Endodermal cell (in vitro differentiated cells): ENCODE results near the gene MED23. TPM values are rescaled to one million over a fixed set of nuclear protein-coding genes. Genes with fewer than 3 reads are reported as not detected.

Source experiments
- DNase-seq: peaks from one replicate; pipeline ENCODE4 v3.0.0-alpha.2; 2017
- H3K27ac ChIP-seq: 2 replicates; pipeline ENCODE4 v1.5.1; 2013; ENCODE audit warnings: mild to moderate bottlenecking, low read depth, low read length, moderate library complexity
- H3K27me3 ChIP-seq: 2 replicates; pipeline ENCODE4 v1.6.1; 2013; ENCODE audit warnings: mild to moderate bottlenecking, low read length, moderate library complexity; ENCODE audit not compliant: insufficient read depth, control insufficient read depth, poor library complexity, severe bottlenecking
- H3K36me3 ChIP-seq: 2 replicates; pipeline ENCODE4 v1.7.0; 2013; ENCODE audit warnings: mild to moderate bottlenecking, low read length, moderate library complexity; ENCODE audit not compliant: control insufficient read depth, insufficient read depth
- H3K4me1 ChIP-seq: one replicate; pipeline ENCODE4 v1.7.0; 2013; ENCODE audit warnings: low read length; ENCODE audit not compliant: control insufficient read depth, insufficient read depth
- H3K4me3 ChIP-seq: 2 replicates; pipeline ENCODE4 v1.5.1; 2013; ENCODE audit warnings: mild to moderate bottlenecking, low read length, moderate library complexity
- H3K9ac ChIP-seq: 2 replicates; pipeline ENCODE4 v1.6.1; 2013; ENCODE audit warnings: mild to moderate bottlenecking, low read length, moderate library complexity; ENCODE audit not compliant: poor library complexity, severe bottlenecking; ENCODE audit errors: extremely low read depth
- H3K9me3 ChIP-seq: 2 replicates; pipeline ENCODE4 v1.6.1; 2013; ENCODE audit warnings: mild to moderate bottlenecking, low read length, moderate library complexity; ENCODE audit not compliant: control insufficient read depth
- H3K27ac Mint-ChIP-seq: 2 replicates; pipeline ENCODE4 v1.8.0; 2020; ENCODE audit warnings: mixed read lengths
- H3K27me3 Mint-ChIP-seq: 2 replicates; pipeline ENCODE4 v1.8.0; 2021; ENCODE audit warnings: mild to moderate bottlenecking, mixed read lengths; ENCODE audit not compliant: insufficient read depth
- H3K36me3 Mint-ChIP-seq: 2 replicates; pipeline ENCODE4 v1.8.0; 2020; ENCODE audit warnings: low read depth, mixed read lengths
- H3K4me1 Mint-ChIP-seq: 2 replicates; pipeline ENCODE4 v1.8.0; 2020; ENCODE audit warnings: mixed read lengths
- H3K4me3 Mint-ChIP-seq: 2 replicates; pipeline ENCODE4 v1.8.0; 2020; ENCODE audit warnings: mild to moderate bottlenecking, moderate library complexity, mixed read lengths
- H3K9me3 Mint-ChIP-seq: 2 replicates; pipeline ENCODE4 v1.8.0; 2020; ENCODE audit warnings: mild to moderate bottlenecking, mixed read lengths
- CTCF ChIP-seq: fragments of 200-600 bp; sonication (generic); conservative IDR thresholded peaks from 2 replicates; pipeline ENCODE4 v1.5.0; 2021; ENCODE audit warnings: antibody characterized with exemption, mild to moderate bottlenecking
- WGBS, 2 experiments: methylation state at CpG; one replicate each; pipeline versions ENCODE4 v1.1.5 to v1.1.7; 2013; ENCODE audit warnings: missing lambda C conversion rate in 2 of 2, mixed read lengths in 1 of 2; ENCODE audit not compliant: insufficient coverage in 1 of 2, insufficient read length in 1 of 2; 5-methylcytosine and 5-hydroxymethylcytosine counted together
- total RNA-seq, 2 donors: library from RNA; stranded (reverse); fragmentation: NEBNext Ultra II Directional in 1 of 2; extraction: Animal tissue kit (Norgen Biotek cat#: 25700) in 1 of 2; gene quantifications; 2 replicates in 1 of 2; 3 replicates in 1 of 2; pipeline ENCODE4 v1.2.1, GENCODE V29; 2021

MED23 gene
- total RNA-seq, 2 donors from 2014 or later, result 23.3 to 26.2 TPM

GRCh38 chr6:131638013-131638412 lies 10.0 kb upstream of the MED23 start:
- H3K36me3 ChIP-seq, result no peaks in the 10 kb centered on the region
- H3K9ac ChIP-seq, result no peak overlapping the region
- 82 to 86% methylated on average over 1 to 2 of the region's 2 CpGs for WGBS, 2 experiments
- no peaks in the 10 kb centered on the region for H3K9me3 Mint-ChIP-seq
- no peak overlapping the region for H3K4me3 Mint-ChIP-seq
- H3K9me3 ChIP-seq, result no peaks in the 10 kb centered on the region
- no peaks in the 10 kb centered on the region for H3K27me3 ChIP-seq
- no peak overlapping the region for H3K27ac Mint-ChIP-seq
- no peaks in the 10 kb centered on the region for H3K4me1 Mint-ChIP-seq
- no peak for TF ChIP-seq CTCF
- no peak overlapping the region for H3K4me3 ChIP-seq
- H3K27me3 Mint-ChIP-seq, result no peaks in the 10 kb centered on the region
- no peaks in the 10 kb centered on the region for H3K4me1 ChIP-seq
- no peaks in the 10 kb centered on the region for H3K36me3 Mint-ChIP-seq
- H3K27ac ChIP-seq, result no peak overlapping the region
- DNase-seq, result no peak

GRCh38 chr6:131636880-131637792 lies 9.1 kb upstream of the MED23 start, which contains the start of gene ENPP3:
Gene ENPP3, plus strand, starts transcription at chr6:131637302. Its CDS starts 83 bp downstream, at chr6:131637385.
- H3K27me3 Mint-ChIP-seq, result no peaks in the 10 kb centered on the region
- Histone ChIP-seq H3K36me3 (no peaks in the 10 kb centered on the region), H3K9ac (no peak within 1 kb of the TSS), H3K27ac (no peak within 1 kb of the TSS), H3K4me3 (no peak within 1 kb of the TSS), H3K4me1 (no peaks in the 10 kb centered on the region), H3K27me3 (no peaks in the 10 kb centered on the region), H3K9me3 (no peaks in the 10 kb centered on the region)
- H3K36me3 Mint-ChIP-seq, result no peaks in the 10 kb centered on the region
- no peaks in the 10 kb centered on the region for H3K9me3 Mint-ChIP-seq
- H3K4me1 Mint-ChIP-seq, result no peaks in the 10 kb centered on the region
- WGBS, 2 experiments, result 91 to 96% methylated on average over 10 of the region's 10 CpGs
- no peak for DNase-seq
- H3K27ac Mint-ChIP-seq, result no peak within 1 kb of the TSS
- no peak for TF ChIP-seq CTCF
- H3K4me3 Mint-ChIP-seq, result no peak within 1 kb of the TSS

GRCh38 chr6:131635384-131636340 lies 7.6 kb upstream of the MED23 start:
- no peak overlapping the region for H3K9ac ChIP-seq
- Mint-ChIP-seq H3K36me3 (no peaks in the 10 kb centered on the region), H3K4me3 (no peak overlapping the region), H3K27me3 (no peaks in the 10 kb centered on the region), H3K4me1 (no peaks in the 10 kb centered on the region), H3K27ac (no peak overlapping the region), H3K9me3 (no peaks in the 10 kb centered on the region)
- WGBS, 2 experiments, result 89 to 98% methylated on average over 6 to 11 of the region's 11 CpGs
- H3K27me3 ChIP-seq, result no peaks in the 10 kb centered on the region
- H3K4me1 ChIP-seq, result no peaks in the 10 kb centered on the region
- no peak overlapping the region for H3K4me3 ChIP-seq
- no peak for DNase-seq
- no peaks in the 10 kb centered on the region for H3K9me3 ChIP-seq
- H3K36me3 ChIP-seq, result no peaks in the 10 kb centered on the region
- no peak overlapping the region for H3K27ac ChIP-seq
- TF ChIP-seq CTCF, result no peak
